Measurements from ENCODE around the gene GATM.

GATM gene

DNA sequence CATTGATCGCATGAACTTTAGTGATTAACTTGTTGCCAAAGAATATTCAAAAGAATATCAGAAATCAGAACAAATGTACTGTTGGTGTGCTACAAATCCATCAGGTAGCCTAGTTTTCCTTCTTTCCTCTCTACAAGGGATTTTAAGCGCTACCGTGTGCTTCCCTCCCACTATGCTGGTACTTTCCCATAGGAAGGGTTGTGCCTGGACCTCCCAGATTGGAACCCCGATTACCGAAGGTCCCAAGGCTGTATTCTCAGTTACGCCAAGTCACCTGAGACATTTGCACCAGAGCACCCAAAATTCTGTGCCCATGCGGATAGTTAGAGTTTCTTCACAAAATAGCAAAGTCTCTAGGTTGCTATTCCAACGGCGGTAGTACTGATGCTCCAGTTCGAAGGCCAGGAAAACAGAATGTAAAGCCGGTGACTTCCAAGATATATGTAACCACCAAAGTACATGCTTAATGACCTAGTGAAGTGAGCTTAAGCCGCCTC lies 23.4 kb upstream of the GATM start:
- H3K4me1 ChIP-seq (ENCODE audit: control insufficient read depth in 1 of 2, insufficient read depth in 2 of 2, low read length in 2 of 2) = peaks cover 0 to 17% of the 10 kb centered on the region in 2 donors
- no peaks in the 10 kb centered on the region for H3K27me3 ChIP-seq (ENCODE audit: low read depth, low read length)
- no peaks in the 10 kb centered on the region for H3K9me3 ChIP-seq (ENCODE audit: control insufficient read depth in 1 of 2, low read length in 2 of 2)
- peak overlapping the region; percentile 96 for H3K27ac ChIP-seq (ENCODE audit: low read length)
- peak overlapping the region; percentile 92 to 98 for H3K4me3 ChIP-seq (ENCODE audit: low read depth in 1 of 2, low read length in 2 of 2)
- peaks cover 2 to 7% of the 10 kb centered on the region in 2 donors for H3K36me3 ChIP-seq (ENCODE audit: control insufficient read depth in 1 of 2, insufficient read depth in 2 of 2, low read length in 2 of 2)

DNA sequence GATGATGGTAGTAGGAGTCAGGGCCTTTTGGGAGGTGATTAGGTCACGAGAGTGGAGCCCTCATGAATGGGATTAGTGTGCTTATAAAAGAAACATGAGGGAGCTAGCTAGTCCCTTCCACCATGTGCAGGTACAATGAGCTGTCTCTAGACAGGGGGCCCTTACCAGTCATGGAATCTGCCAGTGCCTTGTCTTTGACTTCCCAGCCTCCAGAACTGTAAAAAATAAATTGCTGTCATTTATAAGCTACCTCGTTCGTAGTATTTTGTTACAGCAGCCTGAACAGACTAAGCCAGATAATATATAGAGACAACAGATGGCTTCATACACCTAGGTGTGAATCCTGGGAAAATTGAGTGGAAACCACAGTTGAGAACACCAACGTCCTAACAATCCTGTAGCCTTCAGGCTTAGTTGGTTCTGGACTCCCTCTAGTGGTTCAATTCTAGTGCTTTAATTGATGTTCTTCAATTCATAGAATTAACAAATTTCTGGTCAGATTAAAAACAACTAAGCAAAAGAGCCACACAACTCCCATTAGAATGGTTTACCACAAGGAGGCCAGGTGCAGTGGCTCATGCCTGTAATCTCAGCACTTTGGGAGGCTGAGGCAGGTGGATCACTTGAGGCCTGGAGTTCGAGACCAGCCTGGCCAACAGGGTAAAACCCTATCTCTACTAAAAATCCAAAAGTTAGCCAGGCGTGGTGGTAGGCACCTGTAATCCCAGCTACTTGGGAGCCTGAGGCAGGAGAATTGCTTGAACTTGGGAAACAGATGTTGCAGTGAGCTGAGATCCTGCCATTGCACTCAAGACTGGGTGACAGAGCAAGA lies 21.3 kb upstream of the GATM start:
- Histone ChIP-seq H3K27me3 (ENCODE audit: low read depth, low read length) (no peaks in the 10 kb centered on the region), H3K27ac (ENCODE audit: low read length) (no peak overlapping the region), H3K4me1 (ENCODE audit: control insufficient read depth in 1 of 2, insufficient read depth in 2 of 2, low read length in 2 of 2) (peaks cover 0 to 12% of the 10 kb centered on the region in 2 donors), H3K9me3 (ENCODE audit: control insufficient read depth in 1 of 2, low read length in 2 of 2) (no peaks in the 10 kb centered on the region), H3K36me3 (ENCODE audit: control insufficient read depth in 1 of 2, insufficient read depth in 2 of 2, low read length in 2 of 2) (no peaks in the 10 kb centered on the region), H3K4me3 (ENCODE audit: low read depth in 1 of 2, low read length in 2 of 2) (no peak overlapping the region)

DNA sequence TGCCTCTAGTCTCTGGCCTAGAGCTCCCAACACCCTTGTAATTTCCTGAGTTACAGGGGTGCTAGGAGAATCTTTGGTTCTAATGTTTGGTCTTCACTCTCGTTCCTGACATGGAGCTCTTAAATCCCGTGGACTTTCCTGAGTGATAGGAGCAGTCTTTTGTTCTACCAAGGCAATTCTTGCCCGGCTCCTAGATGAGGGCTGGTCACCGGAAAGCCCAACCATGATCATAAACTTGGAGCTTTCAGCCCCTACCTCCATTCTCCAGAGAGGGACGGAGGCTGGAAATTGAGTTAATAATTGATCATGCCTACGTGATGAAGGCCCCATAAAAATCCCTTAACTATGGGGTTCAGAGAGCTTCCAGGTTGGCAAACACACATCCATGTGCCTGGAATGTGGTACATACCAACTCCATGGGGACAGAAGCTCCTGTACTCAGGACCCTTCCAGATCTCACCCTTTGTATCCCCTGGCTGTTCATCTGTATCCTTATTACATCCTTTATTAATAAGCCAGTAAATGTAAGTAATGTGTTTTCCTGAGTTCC lies 18.8 kb upstream of the GATM start:
- Histone ChIP-seq H3K27me3 (ENCODE audit: low read depth, low read length) (no peaks in the 10 kb centered on the region), H3K4me3 (ENCODE audit: low read depth in 1 of 2, low read length in 2 of 2) (no peak overlapping the region), H3K4me1 (ENCODE audit: control insufficient read depth in 1 of 2, insufficient read depth in 2 of 2, low read length in 2 of 2) (no peaks in the 10 kb centered on the region)

DNA sequence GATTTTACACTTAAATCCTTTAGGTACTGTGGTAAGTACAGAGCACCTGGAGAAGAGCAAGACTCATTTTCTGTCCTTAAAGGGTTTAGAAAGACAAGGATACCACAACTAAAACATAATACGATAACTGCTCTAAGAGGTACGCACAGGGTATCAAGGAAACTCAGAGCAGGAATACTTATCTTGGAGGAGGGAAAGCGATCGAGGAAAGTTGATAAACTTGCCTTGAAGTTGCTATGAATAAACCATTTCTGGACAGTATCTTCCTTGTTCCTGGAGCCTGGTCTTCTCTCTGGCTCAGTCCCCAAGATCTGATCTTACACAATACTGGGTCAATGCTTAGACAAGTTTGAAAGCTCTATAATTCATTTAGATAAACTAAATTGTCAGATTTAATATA lies 17.6 kb upstream of the GATM start:
- peak overlapping the region in 1 of 2 donors; percentile 21 for H3K4me3 ChIP-seq (ENCODE audit: low read depth in 1 of 2, low read length in 2 of 2)
- no peaks in the 10 kb centered on the region for H3K27me3 ChIP-seq (ENCODE audit: low read depth, low read length)
- no peak overlapping the region for H3K27ac ChIP-seq (ENCODE audit: low read length)
- H3K9me3 ChIP-seq (ENCODE audit: control insufficient read depth in 1 of 2, low read length in 2 of 2) = no peaks in the 10 kb centered on the region
- H3K4me1 ChIP-seq (ENCODE audit: control insufficient read depth in 1 of 2, insufficient read depth in 2 of 2, low read length in 2 of 2) = no peaks in the 10 kb centered on the region
- no peaks in the 10 kb centered on the region for H3K36me3 ChIP-seq (ENCODE audit: control insufficient read depth in 1 of 2, insufficient read depth in 2 of 2, low read length in 2 of 2)

More for the DNA sequence above, 18.8 kb upstream of the GATM start:
- H3K36me3 ChIP-seq (ENCODE audit: control insufficient read depth in 1 of 2, insufficient read depth in 2 of 2, low read length in 2 of 2) = no peaks in the 10 kb centered on the region
- H3K9me3 ChIP-seq (ENCODE audit: control insufficient read depth in 1 of 2, low read length in 2 of 2) = no peaks in the 10 kb centered on the region
- H3K27ac ChIP-seq (ENCODE audit: low read length) = peak overlapping the region; percentile 60

DNA sequence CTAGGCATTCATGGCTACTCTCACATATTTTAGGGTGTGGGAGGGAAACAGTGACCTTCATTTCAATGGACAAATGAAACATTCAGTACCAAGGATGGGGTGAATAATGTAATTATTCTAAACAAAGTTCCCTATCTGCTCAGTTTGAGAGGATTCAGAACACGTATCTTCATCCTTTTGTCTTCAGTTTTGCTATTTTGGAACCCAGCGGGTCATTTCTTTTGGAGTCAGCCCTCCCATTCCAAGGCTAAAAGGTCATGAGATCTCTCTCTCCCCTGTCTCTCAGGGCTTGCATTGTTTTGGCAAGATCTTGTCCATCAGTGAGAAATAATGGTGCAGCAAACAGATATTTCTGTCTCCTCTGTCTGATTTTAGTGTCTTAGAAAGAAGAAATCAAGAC lies 16.3 kb upstream of the GATM start:
- H3K27ac ChIP-seq (ENCODE audit: low read length) = no peak overlapping the region
- H3K36me3 ChIP-seq (ENCODE audit: control insufficient read depth in 1 of 2, insufficient read depth in 2 of 2, low read length in 2 of 2) = no peaks in the 10 kb centered on the region
- no peaks in the 10 kb centered on the region for H3K4me1 ChIP-seq (ENCODE audit: control insufficient read depth in 1 of 2, insufficient read depth in 2 of 2, low read length in 2 of 2)

DNA sequence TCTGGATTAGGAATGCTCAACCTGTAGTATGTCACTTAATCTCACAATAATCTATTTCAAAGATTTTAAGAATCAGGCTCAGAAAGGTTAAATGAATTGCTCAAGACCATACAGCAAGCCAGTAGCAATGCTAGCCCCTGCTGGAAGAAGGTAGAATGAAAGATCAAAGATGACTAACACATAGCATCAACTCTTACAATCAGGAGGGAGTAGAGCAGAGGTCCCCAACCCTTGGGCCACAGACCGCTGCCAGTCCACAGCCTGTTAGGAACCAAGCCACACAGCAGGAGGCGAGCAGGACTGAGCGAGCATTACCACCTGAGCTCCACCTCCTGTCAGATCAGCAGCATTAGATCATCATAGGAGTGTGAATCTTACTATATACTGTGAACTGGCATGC lies 15.5 kb upstream of the GATM start:
- H3K4me1 ChIP-seq (ENCODE audit: control insufficient read depth in 1 of 2, insufficient read depth in 2 of 2, low read length in 2 of 2) = no peaks in the 10 kb centered on the region
- no peaks in the 10 kb centered on the region for H3K9me3 ChIP-seq (ENCODE audit: control insufficient read depth in 1 of 2, low read length in 2 of 2)
- no peaks in the 10 kb centered on the region for H3K36me3 ChIP-seq (ENCODE audit: control insufficient read depth in 1 of 2, insufficient read depth in 2 of 2, low read length in 2 of 2)
- H3K27me3 ChIP-seq (ENCODE audit: low read depth, low read length) = no peaks in the 10 kb centered on the region
- no peak overlapping the region for H3K4me3 ChIP-seq (ENCODE audit: low read depth in 1 of 2, low read length in 2 of 2)
- H3K27ac ChIP-seq (ENCODE audit: low read length) = no peak overlapping the region

More for the DNA sequence above, 16.3 kb upstream of the GATM start:
- Histone ChIP-seq H3K4me3 (ENCODE audit: low read depth in 1 of 2, low read length in 2 of 2) (no peak overlapping the region), H3K9me3 (ENCODE audit: control insufficient read depth in 1 of 2, low read length in 2 of 2) (no peaks in the 10 kb centered on the region), H3K27me3 (ENCODE audit: low read depth, low read length) (no peaks in the 10 kb centered on the region)

DNA sequence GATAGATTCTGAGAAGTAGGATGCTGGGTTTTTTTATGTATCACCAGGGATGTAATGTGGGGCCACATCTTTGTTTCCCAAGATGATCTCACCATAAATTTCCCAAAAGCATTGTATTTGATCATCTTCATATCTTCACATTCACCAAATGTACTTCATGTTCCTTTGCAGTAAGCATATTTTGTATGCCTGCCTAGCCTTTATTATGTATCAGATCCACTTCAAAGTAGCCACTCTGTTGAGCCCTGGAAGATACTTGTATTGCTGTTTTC lies 14.2 kb upstream of the GATM start:
- H3K4me3 ChIP-seq (ENCODE audit: low read depth in 1 of 2, low read length in 2 of 2) = no peak overlapping the region
- no peaks in the 10 kb centered on the region for H3K9me3 ChIP-seq (ENCODE audit: control insufficient read depth in 1 of 2, low read length in 2 of 2)
- no peak overlapping the region for H3K27ac ChIP-seq (ENCODE audit: low read length)
- H3K27me3 ChIP-seq (ENCODE audit: low read depth, low read length) = no peaks in the 10 kb centered on the region
- H3K36me3 ChIP-seq (ENCODE audit: control insufficient read depth in 1 of 2, insufficient read depth in 2 of 2, low read length in 2 of 2) = no peaks in the 10 kb centered on the region
- H3K4me1 ChIP-seq (ENCODE audit: control insufficient read depth in 1 of 2, insufficient read depth in 2 of 2, low read length in 2 of 2) = peaks cover 0 to under 1% of the 10 kb centered on the region in 2 donors

DNA sequence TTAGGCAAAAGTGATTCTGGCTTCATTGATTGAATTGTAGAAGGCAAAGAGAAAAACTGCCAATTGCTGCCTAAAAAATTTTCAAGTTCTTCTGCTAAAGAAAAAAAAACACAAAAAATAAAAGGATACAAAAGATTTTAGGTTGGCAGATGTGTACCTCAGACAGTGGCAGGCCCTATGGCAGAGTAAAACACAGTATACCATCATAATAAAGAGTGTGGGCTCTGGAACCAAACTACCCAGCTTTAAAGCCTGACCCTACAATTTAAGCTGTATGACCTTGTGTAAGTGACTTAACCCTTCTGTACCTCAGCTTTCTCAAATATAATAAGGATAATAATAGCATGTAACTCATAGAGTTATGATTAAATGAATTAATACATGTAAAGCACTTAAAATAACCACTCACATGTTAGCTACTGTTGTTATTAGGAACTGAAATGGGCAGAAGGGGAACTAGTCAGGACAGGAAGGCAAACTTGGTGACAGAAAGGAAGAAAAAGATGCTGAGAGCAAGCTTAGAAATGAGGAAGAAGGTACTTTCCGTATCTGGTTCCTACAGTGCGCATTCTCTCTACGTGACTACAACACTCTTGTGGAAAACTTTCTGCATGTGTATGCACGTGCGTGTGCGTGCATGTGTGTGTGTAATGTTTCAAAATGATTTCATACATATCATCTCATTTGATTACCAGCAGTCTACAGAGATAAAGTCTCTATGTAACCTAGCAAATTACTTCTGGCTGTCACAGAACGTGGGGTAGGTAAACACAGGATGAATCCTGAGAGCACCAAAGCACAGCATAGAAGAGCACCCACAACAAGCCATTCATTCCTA lies 13.6 kb upstream of the GATM start:
- no peaks in the 10 kb centered on the region for H3K27me3 ChIP-seq (ENCODE audit: low read depth, low read length)
- no peak overlapping the region for H3K4me3 ChIP-seq (ENCODE audit: low read depth in 1 of 2, low read length in 2 of 2)
- H3K4me1 ChIP-seq (ENCODE audit: control insufficient read depth in 1 of 2, insufficient read depth in 2 of 2, low read length in 2 of 2) = peaks cover 5 to 6% of the 10 kb centered on the region in 2 donors
- no peaks in the 10 kb centered on the region for H3K9me3 ChIP-seq (ENCODE audit: control insufficient read depth in 1 of 2, low read length in 2 of 2)
- H3K27ac ChIP-seq (ENCODE audit: low read length) = no peak overlapping the region
- no peaks in the 10 kb centered on the region for H3K36me3 ChIP-seq (ENCODE audit: control insufficient read depth in 1 of 2, insufficient read depth in 2 of 2, low read length in 2 of 2)

DNA sequence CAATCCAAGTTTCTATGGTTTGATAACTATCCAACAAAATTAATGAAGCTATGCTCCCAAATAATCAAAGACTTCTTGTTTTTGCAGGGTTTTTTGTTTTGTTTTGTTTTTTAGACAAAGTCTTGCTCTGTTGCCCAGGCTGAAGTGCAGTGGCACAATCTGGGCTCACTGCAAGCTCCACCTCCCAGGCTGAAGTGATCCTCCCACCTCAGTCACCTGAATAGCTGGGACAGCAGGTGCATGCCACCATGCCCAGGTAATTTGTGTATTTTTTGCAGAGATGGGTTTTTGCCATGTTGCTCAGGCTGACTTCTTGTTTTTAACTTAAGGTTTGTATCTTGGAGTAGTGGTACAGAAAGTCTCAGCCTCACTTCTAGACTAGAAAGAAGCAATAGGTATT lies 11.0 kb upstream of the GATM start:
- H3K9me3 ChIP-seq (ENCODE audit: control insufficient read depth in 1 of 2, low read length in 2 of 2) = no peaks in the 10 kb centered on the region
- no peaks in the 10 kb centered on the region for H3K27me3 ChIP-seq (ENCODE audit: low read depth, low read length)
- peaks cover 5 to 13% of the 10 kb centered on the region in 2 donors for H3K4me1 ChIP-seq (ENCODE audit: control insufficient read depth in 1 of 2, insufficient read depth in 2 of 2, low read length in 2 of 2)
- no peak overlapping the region for H3K4me3 ChIP-seq (ENCODE audit: low read depth in 1 of 2, low read length in 2 of 2)
- no peak overlapping the region for H3K27ac ChIP-seq (ENCODE audit: low read length)
- no peaks in the 10 kb centered on the region for H3K36me3 ChIP-seq (ENCODE audit: control insufficient read depth in 1 of 2, insufficient read depth in 2 of 2, low read length in 2 of 2)

DNA sequence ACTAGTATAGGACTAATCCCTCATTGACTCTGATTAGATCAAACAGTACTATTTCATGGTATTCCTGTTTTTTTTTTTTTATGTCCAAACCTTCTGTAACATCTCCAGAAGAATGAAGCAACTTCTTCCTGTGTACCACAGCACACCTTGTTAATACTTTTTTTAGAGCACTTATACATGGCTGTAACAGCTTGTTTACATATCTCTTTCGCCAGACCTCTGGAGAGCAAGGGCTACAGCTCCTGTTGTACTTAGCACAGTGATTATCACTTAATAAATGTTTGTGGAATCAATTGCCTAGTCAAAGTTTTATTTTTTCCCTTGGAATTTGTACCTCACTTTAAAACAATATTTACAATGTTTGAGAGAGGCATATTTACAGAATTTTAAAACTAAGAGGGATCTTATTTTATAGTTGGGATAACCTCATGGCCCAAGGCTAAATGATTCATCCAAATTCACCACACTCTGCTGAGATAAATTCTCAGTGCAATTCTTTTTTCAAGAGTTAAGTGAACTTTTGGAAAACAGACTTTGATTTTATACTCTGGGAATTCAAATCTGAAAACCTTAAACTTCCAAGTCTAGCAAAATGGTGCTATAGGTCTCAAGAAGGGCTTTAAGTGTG lies 9.2 kb upstream of the GATM start:
- Histone ChIP-seq H3K4me3 (ENCODE audit: low read depth in 1 of 2, low read length in 2 of 2) (no peak overlapping the region), H3K9me3 (ENCODE audit: control insufficient read depth in 1 of 2, low read length in 2 of 2) (no peaks in the 10 kb centered on the region), H3K4me1 (ENCODE audit: control insufficient read depth in 1 of 2, insufficient read depth in 2 of 2, low read length in 2 of 2) (peaks cover 5 to 13% of the 10 kb centered on the region in 2 donors), H3K36me3 (ENCODE audit: control insufficient read depth in 1 of 2, insufficient read depth in 2 of 2, low read length in 2 of 2) (no peaks in the 10 kb centered on the region), H3K27ac (ENCODE audit: low read length) (no peak overlapping the region), H3K27me3 (ENCODE audit: low read depth, low read length) (no peaks in the 10 kb centered on the region)

DNA sequence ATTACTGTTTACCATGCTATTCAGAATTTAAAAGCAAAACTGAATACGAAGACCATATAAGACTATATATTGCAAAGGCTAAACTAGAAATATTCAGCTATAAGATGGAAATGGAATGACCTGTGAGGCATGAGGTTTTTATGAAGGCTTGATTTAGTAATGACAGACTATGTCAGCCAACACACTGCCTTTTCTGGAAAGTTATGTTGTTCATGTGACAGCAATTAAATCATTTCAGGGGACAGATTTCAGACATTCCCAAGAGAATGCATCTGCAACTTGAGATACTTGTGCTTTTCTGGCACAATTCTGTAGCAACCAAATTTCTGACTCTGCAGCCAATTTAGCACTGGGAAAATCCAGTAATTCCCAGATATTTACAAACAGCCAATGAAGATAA lies 8.6 kb upstream of the GATM start:
- no peak overlapping the region for H3K27ac ChIP-seq (ENCODE audit: low read length)
- peaks cover 5 to 13% of the 10 kb centered on the region in 2 donors for H3K4me1 ChIP-seq (ENCODE audit: control insufficient read depth in 1 of 2, insufficient read depth in 2 of 2, low read length in 2 of 2)
- H3K4me3 ChIP-seq (ENCODE audit: low read depth in 1 of 2, low read length in 2 of 2) = no peak overlapping the region

More for the DNA sequence above, 8.6 kb upstream of the GATM start:
- Histone ChIP-seq H3K27me3 (ENCODE audit: low read depth, low read length) (no peaks in the 10 kb centered on the region), H3K36me3 (ENCODE audit: control insufficient read depth in 1 of 2, insufficient read depth in 2 of 2, low read length in 2 of 2) (no peaks in the 10 kb centered on the region), H3K9me3 (ENCODE audit: control insufficient read depth in 1 of 2, low read length in 2 of 2) (no peaks in the 10 kb centered on the region)
